ENCODE data around the gene CD274. TPM values are rescaled to one million over a fixed set of nuclear protein-coding genes. Genes with fewer than 3 reads are reported as not detected.

CD274 gene
- total RNA-seq, 1 experiment from 2014 or later, result 2.5 TPM

DNA sequence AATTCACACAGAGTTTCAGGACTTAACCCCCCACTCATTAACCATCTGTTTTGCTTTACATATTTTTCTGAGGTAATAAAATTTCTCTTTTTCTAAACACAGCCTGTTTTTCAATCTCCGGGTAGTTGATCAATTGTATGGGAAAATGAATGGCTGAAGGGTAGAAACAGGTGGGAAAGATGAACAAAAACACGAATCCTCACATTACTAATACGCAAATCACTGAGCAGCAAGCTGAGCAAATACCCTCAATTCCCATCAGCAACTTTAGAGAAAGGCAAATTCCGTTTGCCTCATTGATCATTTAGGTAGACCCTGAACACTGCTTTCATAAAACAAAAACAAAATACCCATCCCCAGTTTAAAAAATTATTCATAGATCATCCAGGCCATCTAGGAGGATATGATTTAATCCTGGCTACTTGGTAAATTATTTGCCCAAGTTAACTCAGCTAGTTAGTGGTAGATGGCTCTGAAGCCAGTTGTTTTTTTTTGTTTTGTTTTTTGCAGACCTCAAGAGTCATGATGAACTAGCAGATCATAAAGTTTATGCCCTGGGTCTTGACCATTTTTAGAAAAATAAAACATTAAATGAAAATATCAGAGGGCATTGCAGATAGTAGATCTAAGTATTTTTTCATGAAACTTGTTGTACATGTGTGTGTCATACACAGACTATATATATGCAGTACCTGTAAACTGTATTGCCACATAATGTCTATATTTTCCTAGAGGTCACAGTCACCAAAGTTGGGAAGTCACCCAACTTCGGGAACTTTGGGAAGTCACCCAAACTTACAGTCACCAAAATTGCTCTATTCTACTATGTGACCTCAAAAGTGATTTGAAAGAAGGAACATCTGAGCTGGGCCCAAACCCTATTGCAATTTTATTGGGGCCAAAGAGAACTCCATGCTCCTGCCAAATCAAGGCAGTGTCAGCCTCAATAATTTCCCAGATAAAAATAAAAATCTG is 1.6 kb upstream of the CD274 start (continued):
- no peak for TF ChIP-seq POLR2AphosphoS5 (IDR thresholded peaks at IDR 0.05; ENCODE audit: low read depth, low read length)
- no peak for TF ChIP-seq REST (IDR thresholded peaks at IDR 0.05; ENCODE audit: low read depth)
- TF ChIP-seq ZBTB33 (IDR thresholded peaks at IDR 0.05; ENCODE audit: extremely low read depth, insufficient replicate concordance, low read length), result no peak
- TF ChIP-seq ZNF274 (IDR thresholded peaks at IDR 0.05; ENCODE audit: low read depth, low read length), result no peak
- no peak for TF ChIP-seq EGR1 (IDR thresholded peaks at IDR 0.05; ENCODE audit: low read depth)
- no peak for TF ChIP-seq CBX3 (IDR thresholded peaks at IDR 0.05; ENCODE audit: low read depth)
